HG03108 (cell line): Measurements from ENCODE around the gene SDK2.
"Not testable (repeated sequence)": the region's sequence is repeated elsewhere in the genome, so short reads cannot be mapped to it uniquely, and the experiment has no call there.

ENCODE experiments used
- ATAC-seq: cut with Tn5 transposase; IDR thresholded peaks from one replicate; pipeline ENCODE4 v1.9.1; 2021; ENCODE audit warnings: moderate library complexity; ENCODE audit not compliant: unreplicated experiment

SDK2 gene

GRCh38 chr17:73311781-73312641, 332.2 kb downstream of the SDK2 start, which contains the start of gene CDC42EP4:
Gene CDC42EP4, minus strand, starts transcription at chr17:73312001. Its CDS starts 25,501 bp downstream, at chr17:73286500.
- peak; percentile 75 for ATAC-seq

- peak; percentile 3 for ATAC-seq
Observed at GRCh38 chr17:73311428-73311780, 332.8 kb downstream of the SDK2 start.

GRCh38 chr17:73309727-73310596, 334.3 kb downstream of the SDK2 start:
- no peak for ATAC-seq

GRCh38 chr17:73308959-73309358, 335.3 kb downstream of the SDK2 start:
- not testable (repeated sequence) for ATAC-seq

- ATAC-seq, result no peak
Observed at GRCh38 chr17:73308017-73308823, 336.0 kb downstream of the SDK2 start.

GRCh38 chr17:73307130-73307529, 337.1 kb downstream of the SDK2 start:
- ATAC-seq, result no peak

- no peak for ATAC-seq
Observed at GRCh38 chr17:73305845-73306836, 338.1 kb downstream of the SDK2 start.

GRCh38 chr17:73304971-73305812, 339.1 kb downstream of the SDK2 start:
- ATAC-seq, result no peak

GRCh38 chr17:73304438-73304837, 339.8 kb downstream of the SDK2 start:
- no peak for ATAC-seq

- ATAC-seq, result no peak
Observed at GRCh38 chr17:73302189-73302588, 342.1 kb downstream of the SDK2 start.

GRCh38 chr17:73301369-73301768, 342.9 kb downstream of the SDK2 start:
- ATAC-seq, result no peak

GRCh38 chr17:73300392-73300791, 343.9 kb downstream of the SDK2 start:
- no peak for ATAC-seq

- ATAC-seq, result peak; percentile 84
Observed at GRCh38 chr17:73297934-73298861, 346.0 kb downstream of the SDK2 start.

- ATAC-seq, result no peak
Observed at GRCh38 chr17:73293480-73293911, 350.7 kb downstream of the SDK2 start.

GRCh38 chr17:73293031-73293430, 351.2 kb downstream of the SDK2 start:
- ATAC-seq, result no peak

GRCh38 chr17:73292031-73292531, 352.2 kb downstream of the SDK2 start:
- no peak for ATAC-seq

- ATAC-seq, result peak; percentile 93
Observed at GRCh38 chr17:73291260-73291801, 352.9 kb downstream of the SDK2 start.
